ENCODE results near the gene GFER. TPM values are rescaled to one million over a fixed set of nuclear protein-coding genes. Genes with fewer than 3 reads are reported as not detected.
A peak's percentile ranks its signal among the peaks of the same experiment; 100 is the strongest.

GFER gene
- polyA plus RNA-seq, 1 of the 3 experiments (the other 2 are of a cell fraction) = 20.4 TPM

DNA sequence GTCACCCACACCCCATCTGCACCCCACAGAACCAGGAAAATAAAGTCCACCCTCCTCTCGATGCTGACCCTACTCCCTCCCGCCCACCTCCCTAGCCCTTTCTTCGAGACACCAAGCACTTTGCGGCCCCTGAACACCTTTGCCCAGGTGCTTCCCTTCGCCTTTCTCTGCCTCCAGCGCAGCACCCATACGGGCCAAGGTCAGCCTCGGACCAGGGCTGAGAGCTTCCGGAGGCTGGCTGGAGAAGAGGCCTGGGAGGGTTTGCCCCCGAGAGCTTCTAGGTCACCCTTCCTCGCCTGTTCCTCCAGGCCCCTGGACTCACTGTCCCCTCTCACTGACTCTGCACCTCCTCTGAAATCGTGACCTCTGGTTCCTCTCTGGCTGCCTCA, 40.0 kb downstream of the GFER start:
- H3K36me3 ChIP-seq (replicated peaks in 1 of 2; ENCODE audit: control insufficient read depth in 1 of 2, insufficient read depth in 2 of 2, low read length in 1 of 2) = no peaks in the 10 kb centered on the region
- H3K27ac ChIP-seq (ENCODE audit: low read depth in 2 of 2, low read length in 1 of 2) = no peak overlapping the region; a peak in 1 of 4 replicates
- H3K4me2 ChIP-seq = peak overlapping the region; percentile 97; the same call in 1 of the 2 replicates
- WGBS (ENCODE audit: low lambda C conversion rate) = 97% methylated on average over 12 of the region's 12 CpGs
- TF ChIP-seq, protein P1, sequence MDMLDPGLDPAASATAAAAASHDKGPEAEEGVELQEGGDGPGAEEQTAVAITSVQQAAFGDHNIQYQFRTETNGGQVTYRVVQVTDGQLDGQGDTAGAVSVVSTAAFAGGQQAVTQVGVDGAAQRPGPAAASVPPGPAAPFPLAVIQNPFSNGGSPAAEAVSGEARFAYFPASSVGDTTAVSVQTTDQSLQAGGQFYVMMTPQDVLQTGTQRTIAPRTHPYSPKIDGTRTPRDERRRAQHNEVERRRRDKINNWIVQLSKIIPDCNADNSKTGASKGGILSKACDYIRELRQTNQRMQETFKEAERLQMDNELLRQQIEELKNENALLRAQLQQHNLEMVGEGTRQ (IDR thresholded peaks at IDR 0.05; ENCODE audit: borderline replicate concordance, low read depth, low read length) = no peak
- TF ChIP-seq EP300 (IDR thresholded peaks at IDR 0.05; ENCODE audit: borderline replicate concordance in 1 of 2, low read depth in 1 of 2, low read length in 1 of 2) = no peak
- TF ChIP-seq FOSL2 (IDR thresholded peaks at IDR 0.05; ENCODE audit: borderline replicate concordance, low read depth) = no peak
- TF ChIP-seq, protein P2, sequence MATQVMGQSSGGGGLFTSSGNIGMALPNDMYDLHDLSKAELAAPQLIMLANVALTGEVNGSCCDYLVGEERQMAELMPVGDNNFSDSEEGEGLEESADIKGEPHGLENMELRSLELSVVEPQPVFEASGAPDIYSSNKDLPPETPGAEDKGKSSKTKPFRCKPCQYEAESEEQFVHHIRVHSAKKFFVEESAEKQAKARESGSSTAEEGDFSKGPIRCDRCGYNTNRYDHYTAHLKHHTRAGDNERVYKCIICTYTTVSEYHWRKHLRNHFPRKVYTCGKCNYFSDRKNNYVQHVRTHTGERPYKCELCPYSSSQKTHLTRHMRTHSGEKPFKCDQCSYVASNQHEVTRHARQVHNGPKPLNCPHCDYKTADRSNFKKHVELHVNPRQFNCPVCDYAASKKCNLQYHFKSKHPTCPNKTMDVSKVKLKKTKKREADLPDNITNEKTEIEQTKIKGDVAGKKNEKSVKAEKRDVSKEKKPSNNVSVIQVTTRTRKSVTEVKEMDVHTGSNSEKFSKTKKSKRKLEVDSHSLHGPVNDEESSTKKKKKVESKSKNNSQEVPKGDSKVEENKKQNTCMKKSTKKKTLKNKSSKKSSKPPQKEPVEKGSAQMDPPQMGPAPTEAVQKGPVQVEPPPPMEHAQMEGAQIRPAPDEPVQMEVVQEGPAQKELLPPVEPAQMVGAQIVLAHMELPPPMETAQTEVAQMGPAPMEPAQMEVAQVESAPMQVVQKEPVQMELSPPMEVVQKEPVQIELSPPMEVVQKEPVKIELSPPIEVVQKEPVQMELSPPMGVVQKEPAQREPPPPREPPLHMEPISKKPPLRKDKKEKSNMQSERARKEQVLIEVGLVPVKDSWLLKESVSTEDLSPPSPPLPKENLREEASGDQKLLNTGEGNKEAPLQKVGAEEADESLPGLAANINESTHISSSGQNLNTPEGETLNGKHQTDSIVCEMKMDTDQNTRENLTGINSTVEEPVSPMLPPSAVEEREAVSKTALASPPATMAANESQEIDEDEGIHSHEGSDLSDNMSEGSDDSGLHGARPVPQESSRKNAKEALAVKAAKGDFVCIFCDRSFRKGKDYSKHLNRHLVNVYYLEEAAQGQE (IDR thresholded peaks at IDR 0.05; ENCODE audit: low read depth, low read length) = no peak
- no peak for TF ChIP-seq MXI1 (IDR thresholded peaks at IDR 0.05; ENCODE audit: low read depth, low read length)
- no peak for TF ChIP-seq TAF1 (IDR thresholded peaks at IDR 0.05; ENCODE audit: borderline replicate concordance, low read depth, low read length)
- TF ChIP-seq TCF12 (IDR thresholded peaks at IDR 0.05) = no peak
- TF ChIP-seq TEAD4 (IDR thresholded peaks at IDR 0.05; ENCODE audit: borderline replicate concordance, insufficient read depth) = no peak
- no peak for TF ChIP-seq SMC3 (IDR thresholded peaks at IDR 0.05; ENCODE audit: low read depth, low read length)
- TF ChIP-seq RXRA (IDR thresholded peaks at IDR 0.05; ENCODE audit: borderline replicate concordance, low read depth) = no peak
- no peak for TF ChIP-seq GATA2 (CRISPR knock-in tag; IDR thresholded peaks at IDR 0.05)
- no peak for TF ChIP-seq EZH2phosphoT487 (IDR thresholded peaks at IDR 0.05; ENCODE audit: borderline replicate concordance, low read depth)
- TF ChIP-seq, protein P3, sequence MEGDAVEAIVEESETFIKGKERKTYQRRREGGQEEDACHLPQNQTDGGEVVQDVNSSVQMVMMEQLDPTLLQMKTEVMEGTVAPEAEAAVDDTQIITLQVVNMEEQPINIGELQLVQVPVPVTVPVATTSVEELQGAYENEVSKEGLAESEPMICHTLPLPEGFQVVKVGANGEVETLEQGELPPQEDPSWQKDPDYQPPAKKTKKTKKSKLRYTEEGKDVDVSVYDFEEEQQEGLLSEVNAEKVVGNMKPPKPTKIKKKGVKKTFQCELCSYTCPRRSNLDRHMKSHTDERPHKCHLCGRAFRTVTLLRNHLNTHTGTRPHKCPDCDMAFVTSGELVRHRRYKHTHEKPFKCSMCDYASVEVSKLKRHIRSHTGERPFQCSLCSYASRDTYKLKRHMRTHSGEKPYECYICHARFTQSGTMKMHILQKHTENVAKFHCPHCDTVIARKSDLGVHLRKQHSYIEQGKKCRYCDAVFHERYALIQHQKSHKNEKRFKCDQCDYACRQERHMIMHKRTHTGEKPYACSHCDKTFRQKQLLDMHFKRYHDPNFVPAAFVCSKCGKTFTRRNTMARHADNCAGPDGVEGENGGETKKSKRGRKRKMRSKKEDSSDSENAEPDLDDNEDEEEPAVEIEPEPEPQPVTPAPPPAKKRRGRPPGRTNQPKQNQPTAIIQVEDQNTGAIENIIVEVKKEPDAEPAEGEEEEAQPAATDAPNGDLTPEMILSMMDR (IDR thresholded peaks at IDR 0.05) = no peak
- TF ChIP-seq NFIC (IDR thresholded peaks at IDR 0.05; ENCODE audit: borderline replicate concordance) = no peak
- no peak for TF ChIP-seq SIN3A (IDR thresholded peaks at IDR 0.05; ENCODE audit: borderline replicate concordance, low read depth, low read length)
- no peak for TF ChIP-seq POLR2AphosphoS5 (IDR thresholded peaks at IDR 0.05; ENCODE audit: low read depth, low read length)
- TF ChIP-seq MEF2A (IDR thresholded peaks at IDR 0.05; ENCODE audit: borderline replicate concordance, low read depth) = no peak
- TF ChIP-seq, protein P4, sequence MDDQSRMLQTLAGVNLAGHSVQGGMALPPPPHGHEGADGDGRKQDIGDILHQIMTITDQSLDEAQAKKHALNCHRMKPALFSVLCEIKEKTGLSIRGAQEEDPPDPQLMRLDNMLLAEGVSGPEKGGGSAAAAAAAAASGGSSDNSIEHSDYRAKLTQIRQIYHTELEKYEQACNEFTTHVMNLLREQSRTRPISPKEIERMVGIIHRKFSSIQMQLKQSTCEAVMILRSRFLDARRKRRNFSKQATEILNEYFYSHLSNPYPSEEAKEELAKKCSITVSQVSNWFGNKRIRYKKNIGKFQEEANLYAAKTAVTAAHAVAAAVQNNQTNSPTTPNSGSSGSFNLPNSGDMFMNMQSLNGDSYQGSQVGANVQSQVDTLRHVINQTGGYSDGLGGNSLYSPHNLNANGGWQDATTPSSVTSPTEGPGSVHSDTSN (IDR thresholded peaks at IDR 0.05) = no peak
- H3K27me3 ChIP-seq (ENCODE audit: insufficient read depth) = peaks cover 4% of the 10 kb centered on the region; the same call in 1 of the 2 replicates
- no peak overlapping the region for H3K4me3 ChIP-seq (ENCODE audit: low read depth in 2 of 2, low read length in 1 of 2)
- H3K79me2 ChIP-seq (ENCODE audit: insufficient read depth) = peaks cover 15% of the 10 kb centered on the region; the same call in 1 of the 2 replicates
- ChIA-PET POLR2A (no interaction called here), CTCF (interaction anchor here (0.6 to 6.5 kb wide), 17 partner anchors 9 to 460 kb away, joined by 3 to 68 read pairs (median 6); partner anchors contain the start of genes NTHL1, RAB26 and TSC2)
- peaks cover 7 to 29% of the 10 kb centered on the region in 2 experiments; a peak in 2 of 4 replicates for H3K4me1 ChIP-seq (ENCODE audit: control insufficient read depth in 1 of 2, insufficient read depth in 2 of 2, low read depth in 1 of 2, low read length in 1 of 2)
- H2AFZ ChIP-seq (ENCODE audit: low read depth) = no peak overlapping the region
- no peak overlapping the region for H3K9ac ChIP-seq
- no peak for DNase-seq
- H3F3A ChIP-seq (replicated peaks; ENCODE audit: insufficient read depth) = peaks cover 9% of the 10 kb centered on the region
- H3K9me3 ChIP-seq = no peaks in the 10 kb centered on the region
- peaks cover 8% of the 10 kb centered on the region; the same call in 1 of the 2 replicates for H4K20me1 ChIP-seq (ENCODE audit: insufficient read depth)
- H3K9me2 ChIP-seq = no peaks in the 10 kb centered on the region
